ENCODE results near the gene UBTD2. TPM values are rescaled to one million over a fixed set of nuclear protein-coding genes. Genes with fewer than 3 reads are reported as not detected.

UBTD2 gene
- polyA plus RNA-seq, 1 donor (not counting 4 experiments of a cell fraction or from before 2014, with no cell fraction given) = 16.2 TPM

DNA sequence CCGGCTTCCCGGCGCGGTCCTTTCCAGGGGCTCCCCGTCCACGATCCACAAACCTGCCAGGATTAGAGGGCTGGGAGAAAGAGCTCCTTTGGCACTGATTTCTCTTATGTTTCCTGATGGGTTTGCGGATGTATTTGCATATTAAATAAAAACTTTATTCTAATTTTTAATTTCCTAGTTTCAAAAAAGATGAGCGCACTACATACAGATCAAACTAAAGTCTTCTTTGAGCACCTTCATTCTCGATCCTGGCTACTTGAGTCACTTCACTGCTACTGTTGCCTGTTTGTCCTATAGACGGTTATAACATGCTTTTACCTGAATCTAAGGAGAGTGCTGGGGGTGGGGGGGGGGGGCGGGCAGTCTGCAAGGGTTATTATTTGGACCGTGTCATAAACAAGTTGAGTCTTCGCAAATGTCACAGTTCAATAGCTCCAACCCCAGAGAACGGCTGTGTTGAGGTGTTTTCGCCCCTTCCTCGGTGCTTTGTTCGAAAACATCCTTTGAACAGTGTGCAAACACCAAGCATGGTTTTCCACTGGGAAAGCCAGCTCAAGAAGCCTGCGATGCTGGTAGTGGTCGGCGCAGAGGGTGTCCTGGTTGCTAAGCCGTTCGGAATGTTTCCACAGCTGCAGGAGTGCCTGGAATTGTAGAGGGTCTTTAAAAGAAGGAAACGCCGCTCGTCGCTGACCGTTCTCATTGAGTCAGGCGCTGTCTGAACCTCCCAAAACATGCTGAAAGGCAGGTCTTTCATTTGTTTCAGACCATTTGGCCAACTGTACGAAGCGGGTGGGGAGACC lies 94.5 kb downstream of the UBTD2 start:
- Histone ChIP-seq H3K27me3 (ENCODE audit: control insufficient read depth, extremely low read depth, insufficient read depth, low read length) (no peaks in the 10 kb centered on the region), H3K36me3 (ENCODE audit: control insufficient read depth in 2 of 2, extremely low read depth in 1 of 2, insufficient read depth in 2 of 2, low read length in 2 of 2) (no peaks in the 10 kb centered on the region), H3K79me2 (ENCODE audit: control insufficient read depth, insufficient read depth, low read length) (peaks cover 26% of the 10 kb centered on the region), H2AFZ (ENCODE audit: control insufficient read depth, low read length) (no peak overlapping the region), H3K9me1 (ENCODE audit: control insufficient read depth, extremely low read depth, insufficient read depth, low read length) (peaks cover 2% of the 10 kb centered on the region), H3K27ac (ENCODE audit: control insufficient read depth, insufficient read depth, low read length) (no peak overlapping the region), H3K9ac (ENCODE audit: control insufficient read depth, extremely low read depth, insufficient read depth, low read length) (no peak overlapping the region), H4K20me1 (ENCODE audit: control insufficient read depth, extremely low read depth, insufficient read depth, low read length) (peaks cover 3% of the 10 kb centered on the region), H3K9me3 (ENCODE audit: control insufficient read depth, low read depth, low read length) (no peaks in the 10 kb centered on the region), H3K4me3 (ENCODE audit: control insufficient read depth in 2 of 3, extremely low read depth in 1 of 3, insufficient read depth in 2 of 3, low read depth in 1 of 3, low read length in 3 of 3) (no peak overlapping the region), H3K4me1 (ENCODE audit: control insufficient read depth, extremely low read depth, insufficient read depth, low read length) (peaks cover 17% of the 10 kb centered on the region), H3K4me2 (ENCODE audit: control insufficient read depth, extremely low read depth, insufficient read depth, low read depth, low read length) (peak overlapping the region; percentile 97)
- no peak for FAIRE-seq
- dilution Hi-C loops (cut with MboI; ENCODE audit: extremely low pct_ligation_motif_present, low sequenced_read_pairs) = no loop called here
- TF ChIP-seq, protein P1, sequence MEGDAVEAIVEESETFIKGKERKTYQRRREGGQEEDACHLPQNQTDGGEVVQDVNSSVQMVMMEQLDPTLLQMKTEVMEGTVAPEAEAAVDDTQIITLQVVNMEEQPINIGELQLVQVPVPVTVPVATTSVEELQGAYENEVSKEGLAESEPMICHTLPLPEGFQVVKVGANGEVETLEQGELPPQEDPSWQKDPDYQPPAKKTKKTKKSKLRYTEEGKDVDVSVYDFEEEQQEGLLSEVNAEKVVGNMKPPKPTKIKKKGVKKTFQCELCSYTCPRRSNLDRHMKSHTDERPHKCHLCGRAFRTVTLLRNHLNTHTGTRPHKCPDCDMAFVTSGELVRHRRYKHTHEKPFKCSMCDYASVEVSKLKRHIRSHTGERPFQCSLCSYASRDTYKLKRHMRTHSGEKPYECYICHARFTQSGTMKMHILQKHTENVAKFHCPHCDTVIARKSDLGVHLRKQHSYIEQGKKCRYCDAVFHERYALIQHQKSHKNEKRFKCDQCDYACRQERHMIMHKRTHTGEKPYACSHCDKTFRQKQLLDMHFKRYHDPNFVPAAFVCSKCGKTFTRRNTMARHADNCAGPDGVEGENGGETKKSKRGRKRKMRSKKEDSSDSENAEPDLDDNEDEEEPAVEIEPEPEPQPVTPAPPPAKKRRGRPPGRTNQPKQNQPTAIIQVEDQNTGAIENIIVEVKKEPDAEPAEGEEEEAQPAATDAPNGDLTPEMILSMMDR (optimal IDR thresholded peaks at IDR 0.05 in 1 of 3, IDR thresholded peaks at IDR 0.05 in 1 of 3, conservative IDR thresholded peaks at IDR 0.05 in 1 of 3; ENCODE audit: extremely low read depth in 1 of 3, insufficient read depth in 2 of 3, low read length in 3 of 3) = no peak
- no peak for DNase-seq (ENCODE audit: low read depth, low spot score)

DNA sequence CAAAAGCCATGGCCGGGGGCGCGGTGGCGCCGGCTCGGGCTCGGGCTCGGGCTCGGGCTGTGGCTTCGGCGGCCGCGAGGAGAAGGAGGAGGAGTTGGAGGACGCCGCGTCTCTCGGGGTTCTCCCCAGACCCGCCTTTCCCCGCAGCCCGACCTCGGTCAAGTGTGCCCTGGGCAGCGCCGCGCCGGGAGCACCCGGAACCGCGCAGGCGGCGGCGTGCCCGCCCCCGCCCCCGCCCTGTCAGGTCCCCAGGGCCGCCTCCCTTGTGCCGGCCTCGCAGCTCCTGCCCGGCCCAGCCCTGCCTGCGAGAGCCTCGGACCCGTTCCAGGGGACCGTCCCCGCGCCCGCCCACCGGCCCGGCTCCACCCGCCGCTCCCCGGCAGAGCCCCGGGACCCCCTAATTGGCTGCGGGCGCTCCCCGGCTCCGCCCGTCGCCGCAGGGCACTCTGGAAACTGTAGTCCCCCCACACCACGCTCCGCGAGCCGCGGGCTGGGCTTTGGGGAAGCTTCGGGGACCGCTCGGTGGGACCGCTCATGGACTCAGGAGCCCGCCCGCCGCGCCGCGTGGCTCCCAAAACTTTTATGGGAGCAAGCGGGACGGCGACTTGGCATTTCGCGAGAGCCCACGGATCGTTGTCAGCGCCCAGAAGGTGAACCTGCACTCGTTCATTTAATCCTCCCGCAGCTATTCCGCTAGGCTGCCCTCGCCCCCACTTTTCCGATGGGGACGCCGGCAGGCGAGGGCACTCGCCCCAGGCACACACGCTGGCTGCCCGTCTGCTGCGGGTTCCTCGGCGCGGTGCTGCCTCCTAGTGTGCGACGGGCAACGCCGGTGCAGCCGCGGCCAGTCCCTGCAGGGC lies 95.3 kb downstream of the UBTD2 start, which contains the start of gene STK10:
Gene STK10, minus strand, starts transcription at position 192 of the 860 bp plus-strand sequence. Its CDS starts 182 bp downstream, at position 10.
- Histone ChIP-seq H3K4me3 (ENCODE audit: control insufficient read depth in 2 of 3, extremely low read depth in 1 of 3, insufficient read depth in 2 of 3, low read depth in 1 of 3, low read length in 3 of 3) (peak within 1 kb of the TSS; percentile 97 to 99 (median 97)), H3K4me2 (ENCODE audit: control insufficient read depth, extremely low read depth, insufficient read depth, low read depth, low read length) (peak within 1 kb of the TSS; percentile 97), H3K9ac (ENCODE audit: control insufficient read depth, extremely low read depth, insufficient read depth, low read length) (peak within 1 kb of the TSS; percentile 92), H3K27me3 (ENCODE audit: control insufficient read depth, extremely low read depth, insufficient read depth, low read length) (no peaks in the 10 kb centered on the region), H3K36me3 (ENCODE audit: control insufficient read depth in 2 of 2, extremely low read depth in 1 of 2, insufficient read depth in 2 of 2, low read length in 2 of 2) (peaks cover 0 to 3% of the 10 kb centered on the region in 2 experiments), H3K27ac (ENCODE audit: control insufficient read depth, insufficient read depth, low read length) (peak within 1 kb of the TSS; percentile 94), H3K9me3 (ENCODE audit: control insufficient read depth, low read depth, low read length) (no peaks in the 10 kb centered on the region), H2AFZ (ENCODE audit: control insufficient read depth, low read length) (peak within 1 kb of the TSS; percentile 79), H3K9me1 (ENCODE audit: control insufficient read depth, extremely low read depth, insufficient read depth, low read length) (peaks cover 2% of the 10 kb centered on the region), H3K4me1 (ENCODE audit: control insufficient read depth, extremely low read depth, insufficient read depth, low read length) (peaks cover 17% of the 10 kb centered on the region), H4K20me1 (ENCODE audit: control insufficient read depth, extremely low read depth, insufficient read depth, low read length) (peaks cover 5% of the 10 kb centered on the region), H3K79me2 (ENCODE audit: control insufficient read depth, insufficient read depth, low read length) (peaks cover 33% of the 10 kb centered on the region)
- no peak for DNase-seq (ENCODE audit: low read depth, low spot score)
- dilution Hi-C loops (cut with MboI; ENCODE audit: extremely low pct_ligation_motif_present, low sequenced_read_pairs) = no loop called here
- no peak for FAIRE-seq
- TF ChIP-seq, protein P1 (optimal IDR thresholded peaks at IDR 0.05 in 1 of 3, IDR thresholded peaks at IDR 0.05 in 1 of 3, conservative IDR thresholded peaks at IDR 0.05 in 1 of 3; ENCODE audit: extremely low read depth in 1 of 3, insufficient read depth in 2 of 3, low read length in 3 of 3) = peak; percentile 77 to 100 (median 95)
- no peak for TF ChIP-seq EZH2 (IDR thresholded peaks at IDR 0.05; ENCODE audit: low read length)

Measured in keratinocyte (primary cell).